Measurements from ENCODE around the gene COL23A1.
"Not testable (repeated sequence)": the region's sequence is repeated elsewhere in the genome, so short reads cannot be mapped to it uniquely, and the experiment has no call there.

COL23A1 gene

DNA sequence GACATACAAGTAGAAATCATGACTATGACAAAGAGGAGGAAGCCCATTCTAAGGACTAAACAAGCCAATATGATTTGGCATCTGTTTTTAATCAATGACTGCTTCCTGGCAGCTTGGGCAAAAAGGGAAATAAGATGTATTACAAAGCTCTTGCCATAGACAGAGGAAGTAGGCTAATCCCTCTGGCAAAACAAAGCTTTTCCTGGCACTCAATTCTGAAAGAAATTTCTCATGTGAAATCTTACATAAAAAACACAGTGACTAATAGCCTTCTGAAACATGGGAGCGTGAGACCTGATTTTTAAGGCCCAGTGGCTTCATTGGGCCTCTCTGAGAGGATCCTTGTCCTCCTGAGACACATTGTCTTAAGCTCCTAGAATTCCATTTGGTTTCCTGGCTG lies 93.6 kb downstream of the COL23A1 start:
- Mint-ChIP-seq H3K27ac (no peak overlapping the region), H3K4me3 (no peak overlapping the region), H3K27me3 (no peaks in the 10 kb centered on the region)

DNA sequence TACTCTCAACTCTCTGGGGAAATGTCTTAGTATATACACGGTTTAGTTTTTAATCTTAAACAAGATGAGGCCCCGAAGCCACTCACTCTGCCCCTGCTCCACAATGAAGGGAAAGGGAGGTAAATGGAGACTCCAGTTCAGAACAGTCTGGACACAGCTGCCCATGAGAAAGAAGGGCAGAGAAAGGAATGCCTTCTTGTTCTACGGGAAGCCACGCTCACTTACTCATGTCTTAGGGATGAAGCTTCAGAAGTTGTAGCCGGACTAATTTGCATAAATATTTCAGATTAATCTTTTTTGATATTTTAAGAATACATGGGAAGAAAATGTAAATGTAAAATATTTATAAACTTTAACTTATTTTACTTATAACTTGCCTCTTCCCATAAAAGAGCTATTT lies 94.0 kb downstream of the COL23A1 start:
- Mint-ChIP-seq H3K27ac (no peak overlapping the region), H3K9me3 (ENCODE audit: low read depth) (no peaks in the 10 kb centered on the region), H3K4me3 (no peak overlapping the region), H3K4me1 (ENCODE audit: low read depth) (no peaks in the 10 kb centered on the region), H3K27me3 (no peaks in the 10 kb centered on the region), H3K36me3 (no peaks in the 10 kb centered on the region)

More for the DNA sequence above, 93.6 kb downstream of the COL23A1 start:
- Mint-ChIP-seq H3K36me3 (no peaks in the 10 kb centered on the region), H3K9me3 (ENCODE audit: low read depth) (no peaks in the 10 kb centered on the region), H3K4me1 (ENCODE audit: low read depth) (no peaks in the 10 kb centered on the region)

DNA sequence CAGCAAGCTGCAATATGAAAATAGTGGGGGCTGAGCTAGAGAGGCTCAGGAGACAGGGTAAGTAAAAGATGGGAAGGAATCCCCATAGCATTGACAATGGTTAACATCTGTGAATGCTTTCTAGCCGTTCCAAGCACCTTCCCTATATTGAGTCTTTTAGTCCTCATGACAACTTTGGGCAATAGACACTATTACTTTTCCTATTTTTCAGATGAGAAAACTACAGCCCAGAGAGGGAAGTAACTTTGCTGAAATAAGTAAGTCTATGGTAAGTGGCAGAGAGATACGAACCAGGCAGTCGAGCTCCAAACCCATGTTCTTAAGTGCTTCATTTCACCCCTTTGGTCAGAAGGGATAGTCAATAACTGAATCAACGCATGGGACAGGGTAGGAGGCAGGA lies 94.5 kb downstream of the COL23A1 start:
- Mint-ChIP-seq H3K4me1 (ENCODE audit: low read depth) (no peaks in the 10 kb centered on the region), H3K27me3 (no peaks in the 10 kb centered on the region), H3K36me3 (no peaks in the 10 kb centered on the region), H3K9me3 (ENCODE audit: low read depth) (no peaks in the 10 kb centered on the region), H3K4me3 (no peak overlapping the region), H3K27ac (no peak overlapping the region)

DNA sequence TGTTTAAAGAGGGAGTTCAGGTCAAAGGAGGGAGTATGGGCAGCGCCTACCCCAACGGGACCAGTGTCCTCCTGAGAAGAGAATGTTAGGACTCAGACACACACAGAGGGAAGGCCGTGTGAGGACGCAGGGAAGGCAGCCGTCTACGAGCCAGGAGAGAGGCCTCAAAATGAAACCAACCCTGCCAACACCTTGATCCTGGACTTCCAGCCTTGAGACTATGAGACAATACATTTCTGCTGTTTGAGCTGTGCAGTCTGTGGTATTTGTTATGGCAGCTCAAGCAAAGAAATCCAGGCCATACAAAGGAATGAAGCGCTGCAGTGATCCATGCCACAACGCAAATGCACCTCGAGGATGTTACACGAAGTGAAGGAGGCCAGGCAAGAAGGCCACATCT lies 97.9 kb downstream of the COL23A1 start:
- H3K4me3 Mint-ChIP-seq, result no peak overlapping the region
- H3K36me3 Mint-ChIP-seq, result no peaks in the 10 kb centered on the region
- H3K9me3 Mint-ChIP-seq (ENCODE audit: low read depth), result no peaks in the 10 kb centered on the region
- no peaks in the 10 kb centered on the region for H3K27me3 Mint-ChIP-seq
- H3K27ac Mint-ChIP-seq, result no peak overlapping the region
- no peaks in the 10 kb centered on the region for H3K4me1 Mint-ChIP-seq (ENCODE audit: low read depth)

GRCh38 chr5:178490935-178491652 lies 99.1 kb downstream of the COL23A1 start:
- Mint-ChIP-seq H3K4me1 (ENCODE audit: low read depth) (no peaks in the 10 kb centered on the region), H3K36me3 (no peaks in the 10 kb centered on the region), H3K4me3 (no peak overlapping the region), H3K9me3 (ENCODE audit: low read depth) (no peaks in the 10 kb centered on the region), H3K27me3 (no peaks in the 10 kb centered on the region), H3K27ac (no peak overlapping the region)

DNA sequence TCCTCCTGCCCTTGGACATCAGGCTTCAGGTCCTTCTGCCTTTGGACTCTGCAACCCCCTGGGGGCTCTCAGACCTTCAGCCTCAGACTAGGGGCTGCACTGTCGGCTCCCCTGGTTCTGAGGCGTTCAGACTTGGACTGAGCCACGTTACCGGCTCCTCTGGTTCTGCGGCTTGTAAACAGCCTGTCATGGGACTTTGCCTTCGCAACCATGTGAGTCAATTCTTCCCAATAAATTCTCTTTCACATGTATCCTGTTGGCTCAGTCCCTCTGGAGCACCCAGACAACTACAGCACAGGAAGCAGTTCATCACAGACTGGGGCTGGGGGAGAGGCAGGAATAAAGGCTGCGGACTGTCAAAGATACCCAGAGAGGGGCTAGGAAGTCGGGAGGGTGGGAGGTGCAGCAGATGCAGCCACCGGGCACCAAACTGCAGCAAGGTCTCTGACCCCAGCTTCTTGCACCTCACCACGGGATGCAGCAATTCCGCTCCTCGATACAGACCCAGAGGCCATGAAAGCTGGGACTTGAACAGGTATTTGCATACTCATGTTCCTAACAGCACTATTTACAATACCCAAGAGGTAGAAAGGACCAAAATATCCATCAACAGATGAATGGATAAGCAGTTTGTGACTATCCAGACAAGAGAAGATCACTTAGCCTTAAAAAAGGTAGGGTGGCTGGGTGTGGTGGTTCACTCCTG lies 100.8 kb downstream of the COL23A1 start:
- H3K9me3 Mint-ChIP-seq (ENCODE audit: low read depth), result no peaks in the 10 kb centered on the region
- no peaks in the 10 kb centered on the region for H3K36me3 Mint-ChIP-seq
- no peak overlapping the region for H3K27ac Mint-ChIP-seq
- no peaks in the 10 kb centered on the region for H3K4me1 Mint-ChIP-seq (ENCODE audit: low read depth)
- no peak overlapping the region for H3K4me3 Mint-ChIP-seq
- no peaks in the 10 kb centered on the region for H3K27me3 Mint-ChIP-seq

GRCh38 chr5:178488696-178489095 lies 101.5 kb downstream of the COL23A1 start:
- Mint-ChIP-seq H3K36me3 (no peaks in the 10 kb centered on the region), H3K9me3 (ENCODE audit: low read depth) (no peaks in the 10 kb centered on the region), H3K27me3 (no peaks in the 10 kb centered on the region), H3K27ac (no peak overlapping the region), H3K4me1 (ENCODE audit: low read depth) (peaks cover 2% of the 10 kb centered on the region), H3K4me3 (no peak overlapping the region)

GRCh38 chr5:178487911-178488600 lies 102.1 kb downstream of the COL23A1 start:
- Mint-ChIP-seq H3K4me1 (ENCODE audit: low read depth) (peaks cover 7% of the 10 kb centered on the region), H3K4me3 (no peak overlapping the region), H3K27ac (no peak overlapping the region), H3K27me3 (no peaks in the 10 kb centered on the region), H3K36me3 (no peaks in the 10 kb centered on the region), H3K9me3 (ENCODE audit: low read depth) (no peaks in the 10 kb centered on the region)

DNA sequence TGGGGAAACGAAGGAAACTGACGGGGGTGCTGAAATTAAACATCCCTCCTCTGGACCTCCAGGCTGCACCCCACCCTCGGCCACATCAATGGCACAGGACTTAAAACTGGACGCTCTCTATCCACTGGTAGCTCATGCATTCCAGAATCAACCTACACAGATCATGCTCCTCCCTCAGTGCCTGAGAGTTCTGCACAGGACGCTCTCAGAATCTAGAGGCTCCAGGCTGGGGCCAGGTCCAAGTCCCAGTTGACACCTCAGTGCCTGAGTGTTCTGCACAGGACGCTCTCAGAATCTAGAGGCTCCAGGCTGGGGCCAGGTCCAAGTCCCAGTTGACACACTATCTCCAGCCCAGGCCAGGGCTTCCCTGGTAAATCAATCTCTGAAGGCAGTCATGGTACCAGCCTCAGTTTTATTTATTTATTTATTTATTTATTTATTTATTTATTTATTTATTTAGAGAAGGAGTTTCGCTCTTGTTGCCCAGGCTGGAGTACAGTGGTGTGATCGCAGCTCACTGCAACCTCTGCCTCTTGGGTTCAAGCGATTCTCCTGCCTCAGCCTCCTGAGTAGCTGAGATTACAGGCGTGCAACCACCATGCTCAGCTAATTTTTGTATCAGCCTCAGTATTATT lies 103.2 kb downstream of the COL23A1 start:
- not testable (repeated sequence) for H3K4me3 Mint-ChIP-seq; H3K27me3 Mint-ChIP-seq; H3K9me3 Mint-ChIP-seq (ENCODE audit: low read depth); H3K27ac Mint-ChIP-seq; H3K4me1 Mint-ChIP-seq (ENCODE audit: low read depth); H3K36me3 Mint-ChIP-seq

GRCh38 chr5:178486239-178486641 lies 104.0 kb downstream of the COL23A1 start:
- no peaks in the 10 kb centered on the region for H3K36me3 Mint-ChIP-seq
- H3K27ac Mint-ChIP-seq, result no peak overlapping the region
- H3K9me3 Mint-ChIP-seq (ENCODE audit: low read depth), result no peaks in the 10 kb centered on the region
- peaks cover 8% of the 10 kb centered on the region for H3K4me1 Mint-ChIP-seq (ENCODE audit: low read depth)
- H3K27me3 Mint-ChIP-seq, result no peaks in the 10 kb centered on the region
- no peak overlapping the region for H3K4me3 Mint-ChIP-seq

GRCh38 chr5:178483620-178484019 lies 106.6 kb downstream of the COL23A1 start:
- Mint-ChIP-seq H3K4me1 (ENCODE audit: low read depth) (peaks cover 8% of the 10 kb centered on the region), H3K36me3 (no peaks in the 10 kb centered on the region), H3K27ac (peak overlapping the region; percentile 96), H3K27me3 (no peaks in the 10 kb centered on the region), H3K9me3 (ENCODE audit: low read depth) (no peaks in the 10 kb centered on the region), H3K4me3 (peak overlapping the region; percentile 80)

DNA sequence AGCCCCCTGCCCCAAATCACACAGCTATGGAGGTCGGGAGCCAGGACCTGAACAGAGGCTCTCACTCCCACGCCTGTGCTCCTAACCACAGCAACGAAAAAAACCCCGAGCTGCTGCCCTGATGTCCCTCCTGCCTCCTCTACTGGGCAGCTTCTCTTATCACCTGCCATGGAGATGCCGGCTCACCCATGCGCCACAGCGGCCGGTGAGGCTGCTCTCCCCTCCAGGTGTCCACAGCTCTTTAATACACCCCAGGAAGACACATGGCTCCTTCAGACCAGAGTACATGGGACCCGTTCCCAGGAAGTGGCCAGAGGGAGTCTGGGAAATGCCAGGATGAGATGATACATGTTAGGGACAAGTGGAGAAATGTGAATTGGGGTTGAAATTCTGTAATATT lies 110.9 kb downstream of the COL23A1 start:
- H3K4me3 Mint-ChIP-seq, result no peak overlapping the region
- no peaks in the 10 kb centered on the region for H3K36me3 Mint-ChIP-seq
- peaks cover 8% of the 10 kb centered on the region for H3K4me1 Mint-ChIP-seq (ENCODE audit: low read depth)
- H3K27me3 Mint-ChIP-seq, result no peaks in the 10 kb centered on the region
- no peaks in the 10 kb centered on the region for H3K9me3 Mint-ChIP-seq (ENCODE audit: low read depth)
- no peak overlapping the region for H3K27ac Mint-ChIP-seq

GRCh38 chr5:178478370-178478769 lies 111.8 kb downstream of the COL23A1 start:
- Mint-ChIP-seq H3K27me3 (no peaks in the 10 kb centered on the region), H3K36me3 (no peaks in the 10 kb centered on the region), H3K27ac (no peak overlapping the region), H3K9me3 (ENCODE audit: low read depth) (no peaks in the 10 kb centered on the region), H3K4me3 (no peak overlapping the region), H3K4me1 (ENCODE audit: low read depth) (peaks cover 11% of the 10 kb centered on the region)

- Mint-ChIP-seq H3K4me3 (no peak overlapping the region), H3K4me1 (ENCODE audit: low read depth) (peaks cover 7% of the 10 kb centered on the region), H3K9me3 (ENCODE audit: low read depth) (no peaks in the 10 kb centered on the region), H3K36me3 (no peaks in the 10 kb centered on the region), H3K27me3 (no peaks in the 10 kb centered on the region), H3K27ac (no peak overlapping the region)
Observed at GRCh38 chr5:178477802-178478201, 112.4 kb downstream of the COL23A1 start.

Data from activated naive CD8-positive, alpha-beta T cell (primary cell).